HEK293T (cell line): Measurements from ENCODE around the gene BPIFB2.

ENCODE experiments used
- ARNT ChIP-seq: fragments of 450-650 bp; IDR thresholded peaks from 2 replicates; pipeline ENCODE4 v1.6.1; 2017; ENCODE audit warnings: mild to moderate bottlenecking
- BHLHE40 ChIP-seq: fragments of 450-650 bp; IDR thresholded peaks from 2 replicates; pipeline ENCODE4 v1.6.1; 2016; ENCODE audit warnings: mild to moderate bottlenecking, moderate library complexity, borderline replicate concordance
- CTBP1 ChIP-seq: fragments of 450-650 bp; IDR thresholded peaks from 2 replicates; pipeline ENCODE4 v1.6.1; 2016; ENCODE audit warnings: borderline replicate concordance
- ELF4 ChIP-seq: fragments of 450-650 bp; IDR thresholded peaks from 2 replicates; pipeline ENCODE4 v1.6.1; 2017; ENCODE audit warnings: antibody characterized with exemption
- FOXA1 ChIP-seq: fragments of 450-650 bp; IDR thresholded peaks from 2 replicates; pipeline ENCODE4 v1.6.1; 2016; ENCODE audit warnings: mild to moderate bottlenecking
- FOXK2 ChIP-seq: fragments of 450-650 bp; IDR thresholded peaks from 2 replicates; pipeline ENCODE4 v1.6.1; 2016; ENCODE audit warnings: mild to moderate bottlenecking
- FOXM1 ChIP-seq: fragments of 450-650 bp; IDR thresholded peaks from 2 replicates; pipeline ENCODE4 v1.6.1; 2017; ENCODE audit warnings: mild to moderate bottlenecking, borderline replicate concordance
- L3MBTL2 ChIP-seq: fragments of 450-650 bp; conservative IDR thresholded peaks from 2 replicates; pipeline ENCODE4 v1.6.1; 2016; ENCODE audit warnings: mild to moderate bottlenecking
- SUZ12 ChIP-seq: fragments of 450-650 bp; IDR thresholded peaks from 2 replicates; pipeline ENCODE4 v1.6.1; 2016; ENCODE audit warnings: mild to moderate bottlenecking
- TF ChIP-seq, protein P1 (sequence below): fragments of 450-650 bp; IDR thresholded peaks from 2 replicates; pipeline ENCODE4 v1.6.1; 2016

DNA sequence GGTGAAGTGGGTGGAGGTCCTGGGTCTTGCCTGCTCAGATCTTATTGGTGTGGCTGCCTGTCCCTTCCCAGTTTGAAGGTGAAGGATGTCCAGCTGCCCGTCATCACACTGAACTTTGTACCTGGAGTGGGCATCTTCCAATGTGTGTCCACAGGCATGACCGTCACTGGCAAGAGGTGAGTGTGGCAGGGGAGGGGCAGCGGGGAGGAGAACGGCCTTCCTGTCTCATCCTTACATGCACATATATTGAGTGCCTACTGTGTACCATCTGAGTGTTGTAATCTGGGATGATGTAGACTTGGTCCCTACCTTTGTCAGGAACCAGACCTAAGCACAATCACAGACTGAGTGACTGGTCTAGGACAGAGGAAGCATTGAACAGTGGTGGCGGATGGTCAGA lies 26.6 kb downstream of the BPIFB2 start:
- TF ChIP-seq FOXM1 (no peak), ARNT (no peak), BHLHE40 (no peak), CTBP1 (no peak), ELF4 (no peak), L3MBTL2 (no peak), FOXA1 (no peak), SUZ12 (no peak), FOXK2 (no peak)
- TF ChIP-seq, protein P1, sequence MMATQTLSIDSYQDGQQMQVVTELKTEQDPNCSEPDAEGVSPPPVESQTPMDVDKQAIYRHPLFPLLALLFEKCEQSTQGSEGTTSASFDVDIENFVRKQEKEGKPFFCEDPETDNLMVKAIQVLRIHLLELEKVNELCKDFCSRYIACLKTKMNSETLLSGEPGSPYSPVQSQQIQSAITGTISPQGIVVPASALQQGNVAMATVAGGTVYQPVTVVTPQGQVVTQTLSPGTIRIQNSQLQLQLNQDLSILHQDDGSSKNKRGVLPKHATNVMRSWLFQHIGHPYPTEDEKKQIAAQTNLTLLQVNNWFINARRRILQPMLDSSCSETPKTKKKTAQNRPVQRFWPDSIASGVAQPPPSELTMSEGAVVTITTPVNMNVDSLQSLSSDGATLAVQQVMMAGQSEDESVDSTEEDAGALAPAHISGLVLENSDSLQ = no peak
